ENCODE data around the gene AEBP1. TPM values are rescaled to one million over a fixed set of nuclear protein-coding genes. Genes with fewer than 3 reads are reported as not detected.

Gene AEBP1
- total and polyA plus RNA-seq, 2 of the 4 experiments (the other 2 are of a cell fraction), result 1.1 to 5.7 TPM

DNA sequence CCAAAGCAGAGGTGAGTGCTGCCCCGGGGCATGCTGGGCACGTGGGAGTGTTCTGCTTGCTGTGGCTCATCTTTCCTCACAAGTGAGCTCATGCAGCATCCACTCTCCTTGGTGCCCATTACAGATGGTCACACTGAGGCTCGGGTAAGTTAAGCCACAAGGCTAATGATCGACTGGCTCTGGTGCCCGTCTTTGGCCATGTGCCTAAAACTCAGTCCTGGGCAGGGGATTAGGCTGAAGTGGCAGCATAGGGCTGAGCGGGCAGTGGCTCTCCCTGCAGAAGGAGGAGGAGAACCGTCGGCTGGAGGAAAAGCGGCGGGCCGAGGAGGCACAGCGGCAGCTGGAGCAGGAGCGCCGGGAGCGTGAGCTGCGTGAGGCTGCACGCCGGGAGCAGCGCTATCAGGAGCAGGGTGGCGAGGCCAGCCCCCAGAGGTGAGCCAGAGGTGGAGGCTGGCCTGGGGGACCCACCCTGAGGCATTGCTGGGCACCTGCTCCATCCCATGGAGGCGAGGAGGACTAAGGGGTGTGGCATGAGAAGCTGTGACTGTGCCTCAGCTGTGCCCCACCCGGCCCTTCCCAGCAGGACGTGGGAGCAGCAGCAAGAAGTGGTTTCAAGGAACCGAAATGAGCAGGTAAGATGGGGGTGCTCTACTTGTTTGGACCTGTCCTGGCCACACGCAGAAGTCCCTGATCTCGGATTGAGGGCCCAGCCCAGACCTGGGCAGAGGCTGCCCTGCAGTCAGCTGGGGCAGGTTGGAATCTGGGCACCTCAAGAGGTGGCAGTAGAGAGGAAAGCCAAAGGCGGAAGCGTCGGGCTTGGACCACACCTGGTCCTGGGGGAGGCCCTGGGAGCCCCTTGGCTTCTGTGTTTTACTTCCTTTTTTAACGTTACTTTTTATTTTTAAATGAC, 46.0 kb upstream of the AEBP1 start:
- in situ Hi-C loops (cut with MboI; ENCODE audit: low sequenced_read_pairs), result no loop called here
- Histone ChIP-seq H3K23ac (ENCODE audit: low read depth, low read length) (no peak overlapping the region), H4K5ac (ENCODE audit: low read depth, low read length) (no peak overlapping the region), H3K9me1 (ENCODE audit: insufficient read depth, low read length) (peaks cover under 1% of the 10 kb centered on the region; the same call in 1 of the 2 replicates), H3K4me2 (ENCODE audit: low read depth, low read length) (no peak overlapping the region), H3K27me3 (ENCODE audit: control insufficient read depth, insufficient read depth, low read length) (no peaks in the 10 kb centered on the region), H3K36me3 (ENCODE audit: control insufficient read depth, insufficient read depth, low read length) (peaks cover 65% of the 10 kb centered on the region), H2AK9ac (replicated peaks; ENCODE audit: low read depth, low read length, poor library complexity) (no peak overlapping the region), H2AFZ (replicated peaks; ENCODE audit: low read length, poor library complexity) (no peak overlapping the region), H4K8ac (ENCODE audit: low read depth in 2 of 2, low read length in 2 of 2) (no peak overlapping the region), H4K91ac (ENCODE audit: insufficient read depth, low read depth, low read length) (no peak overlapping the region), H3K18ac (ENCODE audit: low read depth, low read length) (no peak overlapping the region), H3K56ac (ENCODE audit: extremely low read depth, insufficient read depth, low read length) (no peak overlapping the region), H2BK120ac (ENCODE audit: low read depth, low read length) (no peak overlapping the region), H3K9me3 (ENCODE audit: control insufficient read depth, insufficient read depth, low read length) (no peaks in the 10 kb centered on the region), H3K9ac (ENCODE audit: low read depth, low read length) (no peak overlapping the region), H2BK20ac (ENCODE audit: low read depth, low read length) (no peak overlapping the region), H2BK15ac (ENCODE audit: low read depth, low read length) (no peak overlapping the region), H3K79me1 (ENCODE audit: low read depth in 1 of 2, low read length in 2 of 2) (peaks cover 15 to 22% of the 10 kb centered on the region in 2 experiments), H2BK5ac (ENCODE audit: low read depth, low read length, poor library complexity, severe bottlenecking) (no peak overlapping the region), H3K4ac (ENCODE audit: low read depth, low read length) (no peak overlapping the region), H2AK5ac (ENCODE audit: low read depth, low read length) (no peak overlapping the region), H3K4me1 (ENCODE audit: control insufficient read depth, insufficient read depth, low read length) (no peaks in the 10 kb centered on the region), H3K4me3 (ENCODE audit: insufficient read depth, low read depth, low read length) (no peak overlapping the region), H3K27ac (ENCODE audit: insufficient read depth, low read length) (no peak overlapping the region), H4K20me1 (ENCODE audit: insufficient read depth, low read length) (peaks cover 25% of the 10 kb centered on the region), H3K14ac (replicated peaks; ENCODE audit: low read depth, low read length) (no peak overlapping the region)
- WGBS, 2 experiments (ENCODE audit: extremely low coverage in 2 of 2, insufficient read length in 1 of 2), result 99% methylated on average over 8 of the region's 30 CpGs; no CpG with 5 or more reads in 1 of the 2 experiments
- no TSS peak for BruUV-seq (replicated peaks)
- ATAC-seq (ENCODE audit: low read depth) (no peak), DNase-seq (no peak)
- dilution Hi-C loops (cut with HindIII; ENCODE audit: low sequenced_read_pairs, unreplicated experiment), result no loop called here
- POLR2A ChIA-PET (ENCODE audit: unreplicated experiment), result no interaction called here
- TF ChIP-seq NFE2L2 (IDR thresholded peaks at IDR 0.05; ENCODE audit: low read depth, low read length) (no peak), MAZ (IDR thresholded peaks at IDR 0.05; ENCODE audit: borderline replicate concordance, low read depth, low read length) (no peak), RAD21 (IDR thresholded peaks at IDR 0.05; ENCODE audit: low read length) (no peak), MAFK (IDR thresholded peaks at IDR 0.05; ENCODE audit: low read depth, low read length) (no peak), MXI1 (IDR thresholded peaks at IDR 0.05; ENCODE audit: borderline replicate concordance, low read depth, low read length) (no peak), RCOR1 (IDR thresholded peaks at IDR 0.05; ENCODE audit: insufficient replicate concordance, low read length) (no peak), SMC3 (IDR thresholded peaks at IDR 0.05; ENCODE audit: low read depth, low read length) (no peak), POLR2A (IDR thresholded peaks at IDR 0.05; ENCODE audit: low read depth, low read length) (no peak), FOS (IDR thresholded peaks at IDR 0.05; ENCODE audit: low read depth, low read length) (no peak), USF2 (IDR thresholded peaks at IDR 0.05; ENCODE audit: low read depth, low read length) (no peak), ELK1 (IDR thresholded peaks at IDR 0.05; ENCODE audit: borderline replicate concordance, low read depth, low read length) (no peak), CHD1 (IDR thresholded peaks at IDR 0.05; ENCODE audit: low read depth, low read length) (no peak)
- TF ChIP-seq, protein P1, sequence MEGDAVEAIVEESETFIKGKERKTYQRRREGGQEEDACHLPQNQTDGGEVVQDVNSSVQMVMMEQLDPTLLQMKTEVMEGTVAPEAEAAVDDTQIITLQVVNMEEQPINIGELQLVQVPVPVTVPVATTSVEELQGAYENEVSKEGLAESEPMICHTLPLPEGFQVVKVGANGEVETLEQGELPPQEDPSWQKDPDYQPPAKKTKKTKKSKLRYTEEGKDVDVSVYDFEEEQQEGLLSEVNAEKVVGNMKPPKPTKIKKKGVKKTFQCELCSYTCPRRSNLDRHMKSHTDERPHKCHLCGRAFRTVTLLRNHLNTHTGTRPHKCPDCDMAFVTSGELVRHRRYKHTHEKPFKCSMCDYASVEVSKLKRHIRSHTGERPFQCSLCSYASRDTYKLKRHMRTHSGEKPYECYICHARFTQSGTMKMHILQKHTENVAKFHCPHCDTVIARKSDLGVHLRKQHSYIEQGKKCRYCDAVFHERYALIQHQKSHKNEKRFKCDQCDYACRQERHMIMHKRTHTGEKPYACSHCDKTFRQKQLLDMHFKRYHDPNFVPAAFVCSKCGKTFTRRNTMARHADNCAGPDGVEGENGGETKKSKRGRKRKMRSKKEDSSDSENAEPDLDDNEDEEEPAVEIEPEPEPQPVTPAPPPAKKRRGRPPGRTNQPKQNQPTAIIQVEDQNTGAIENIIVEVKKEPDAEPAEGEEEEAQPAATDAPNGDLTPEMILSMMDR (conservative IDR thresholded peaks at IDR 0.05; ENCODE audit: low read depth, low read length), result no peak
- intact Hi-C loops (cut with micrococcal nuclease), result no loop called here
- CTCF ChIA-PET, result no interaction called here
